GM19397 (cell line): ENCODE data around the gene PKMYT1.
"Not testable (repeated sequence)": the region's sequence is repeated elsewhere in the genome, so short reads cannot be mapped to it uniquely, and the experiment has no call there.

Experiments
- ATAC-seq: cut with Tn5 transposase; IDR thresholded peaks from one replicate; pipeline ENCODE4 v1.9.1; 2021; ENCODE audit warnings: mild to moderate bottlenecking, moderate library complexity; ENCODE audit not compliant: unreplicated experiment

The PKMYT1 gene

DNA sequence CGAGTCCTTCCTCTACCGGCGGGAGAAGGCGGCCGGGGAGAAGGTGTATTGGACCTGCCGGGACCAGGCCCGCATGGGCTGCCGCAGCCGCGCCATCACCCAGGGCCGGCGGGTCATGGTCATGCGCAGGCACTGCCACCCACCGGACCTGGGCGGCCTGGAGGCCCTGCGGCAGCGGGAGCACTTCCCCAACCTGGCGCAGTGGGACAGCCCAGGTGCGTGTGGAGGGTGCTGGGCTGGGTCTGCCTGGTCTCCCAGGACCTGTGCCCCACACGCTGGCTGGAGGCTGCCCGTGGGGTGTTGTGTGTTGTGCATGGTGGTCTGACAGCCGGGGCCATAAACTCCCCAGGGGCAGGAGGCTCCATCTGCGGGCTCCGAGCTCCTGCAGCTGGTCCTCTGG is 43.1 kb downstream of the PKMYT1 start:
- ATAC-seq: no peak

DNA sequence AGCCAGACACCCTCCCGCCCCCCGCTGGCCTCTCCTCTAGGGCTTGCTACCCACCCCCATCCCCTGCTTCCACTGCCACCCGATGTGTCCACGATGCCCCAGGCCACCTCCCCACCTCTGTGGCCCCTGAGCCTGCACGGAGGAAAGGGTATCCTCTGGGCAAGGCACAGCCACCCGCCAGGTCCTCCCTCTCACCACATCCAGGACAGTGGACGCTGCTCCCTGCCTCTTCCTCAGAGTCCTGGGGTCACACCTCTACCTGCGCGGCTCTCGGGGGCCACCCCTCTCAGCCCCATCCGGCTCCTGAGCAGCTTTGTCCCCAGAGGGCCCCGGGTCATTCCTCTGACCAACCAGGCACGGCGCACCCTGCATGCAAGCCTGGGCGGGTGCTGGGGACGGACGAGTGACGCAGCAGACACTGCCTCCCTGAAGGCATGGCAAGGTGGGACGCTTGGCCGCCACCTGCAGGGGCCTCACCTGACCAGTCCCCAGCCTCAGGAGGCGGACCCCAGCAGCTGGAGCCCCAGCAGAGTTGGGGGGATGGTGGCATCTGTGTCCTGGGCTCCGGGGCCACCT is 43.7 kb downstream of the PKMYT1 start:
- ATAC-seq: no peak

DNA sequence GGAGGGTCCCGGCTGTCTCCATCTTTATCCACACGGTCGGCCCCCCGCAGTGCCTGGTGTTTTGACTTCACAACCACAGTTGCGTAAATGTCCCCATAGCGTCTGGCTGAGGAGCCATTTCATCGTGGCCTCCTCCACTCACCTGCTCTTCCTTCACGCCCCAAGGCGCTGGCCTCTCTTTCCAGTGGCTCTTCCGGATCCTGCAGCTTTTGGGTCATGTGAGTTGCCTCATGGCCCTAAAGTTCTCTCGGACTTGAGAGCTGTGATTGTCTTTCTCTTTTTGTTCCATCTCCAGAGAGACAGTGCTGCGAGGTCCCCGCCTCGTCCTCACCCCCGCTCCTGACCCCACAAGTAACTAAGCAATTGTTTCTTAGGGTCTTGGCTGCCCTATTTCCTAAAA is 45.8 kb downstream of the PKMYT1 start:
- no peak for ATAC-seq

DNA sequence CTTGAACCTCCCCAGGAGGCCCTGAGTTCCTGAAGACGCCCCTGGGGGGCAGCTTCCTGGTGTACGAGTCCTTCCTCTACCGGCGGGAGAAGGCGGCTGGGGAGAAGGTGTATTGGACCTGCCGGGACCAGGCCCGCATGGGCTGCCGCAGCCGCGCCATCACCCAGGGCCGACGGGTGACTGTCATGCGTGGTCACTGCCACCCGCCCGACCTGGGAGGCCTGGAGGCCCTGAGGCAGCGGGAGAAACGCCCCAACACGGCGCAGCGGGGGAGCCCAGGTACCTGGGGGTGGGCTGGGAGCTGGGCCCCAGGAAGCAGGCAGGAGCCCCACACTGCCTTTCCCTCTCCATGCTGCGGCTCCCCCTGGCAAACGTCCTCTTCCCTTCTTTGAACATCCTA is 46.5 kb downstream of the PKMYT1 start:
- no peak for ATAC-seq

DNA sequence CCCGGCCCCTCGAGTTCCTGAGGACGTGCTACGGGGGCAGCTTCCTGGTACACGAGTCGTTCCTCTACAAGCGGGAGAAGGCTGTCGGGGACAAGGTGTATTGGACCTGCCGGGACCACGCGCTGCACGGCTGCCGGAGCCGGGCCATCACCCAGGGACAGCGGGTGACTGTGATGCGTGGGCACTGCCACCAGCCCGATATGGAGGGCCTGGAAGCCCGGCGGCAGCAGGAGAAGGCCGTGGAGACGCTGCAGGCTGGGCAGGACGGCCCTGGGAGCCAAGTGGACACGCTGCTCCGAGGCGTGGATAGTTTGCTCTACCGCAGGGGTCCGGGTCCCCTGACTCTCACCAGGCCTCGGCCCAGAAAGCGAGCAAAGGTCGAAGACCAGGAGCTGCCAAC is 47.1 kb downstream of the PKMYT1 start:
- no peak for ATAC-seq

DNA sequence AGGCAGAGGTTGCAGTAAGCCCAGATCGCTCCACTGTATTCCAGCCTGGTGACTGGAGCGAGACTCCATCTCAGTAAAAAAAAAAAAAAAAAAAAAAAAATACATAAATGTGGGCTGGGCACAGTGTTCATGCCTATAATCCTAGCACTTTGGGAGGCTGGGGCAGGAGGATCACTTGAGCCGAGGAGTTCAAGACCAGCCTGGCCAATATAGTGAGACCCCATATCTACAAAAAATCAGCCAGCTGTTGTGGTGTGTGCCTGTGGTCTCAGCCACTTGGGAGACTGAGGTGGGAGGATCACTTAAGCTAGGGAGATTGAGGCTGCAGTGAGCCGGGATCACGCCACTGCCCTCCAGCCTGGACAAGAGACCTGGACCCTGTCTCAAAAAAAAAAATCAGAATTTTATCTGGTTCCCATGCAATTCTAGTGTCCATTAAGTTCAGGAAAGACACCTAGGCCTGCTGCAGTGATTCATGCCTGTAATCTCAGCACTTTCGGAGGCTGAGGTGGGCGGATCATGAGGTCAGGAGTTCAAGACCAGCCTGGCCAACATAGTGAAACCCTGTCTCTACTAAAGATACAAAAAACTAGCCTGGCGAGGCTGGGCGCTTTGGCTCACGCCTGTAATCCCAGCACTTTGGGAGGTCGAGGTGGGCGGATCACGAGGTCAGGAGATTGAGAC is 48.9 kb downstream of the PKMYT1 start:
- ATAC-seq: not testable (repeated sequence)

DNA sequence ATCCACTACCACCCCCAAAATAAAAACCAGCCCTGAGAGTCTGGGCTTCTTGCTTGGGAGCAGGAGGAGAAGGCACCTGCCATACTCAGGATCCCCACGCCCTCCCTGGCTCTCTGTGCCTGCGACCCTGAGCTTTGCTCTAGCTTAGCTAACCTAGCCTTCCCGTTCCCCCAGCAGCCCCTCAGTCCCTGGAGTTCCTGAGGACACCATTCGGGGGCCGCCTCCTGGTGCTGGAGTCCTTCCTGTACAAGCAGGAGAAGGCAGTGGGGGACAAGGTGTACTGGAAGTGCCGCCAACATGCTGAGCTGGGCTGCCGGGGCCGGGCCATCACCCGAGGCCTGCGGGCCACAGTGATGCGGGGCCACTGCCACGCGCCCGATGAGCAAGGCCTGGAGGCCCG is 50.0 kb downstream of the PKMYT1 start:
- no peak for ATAC-seq

DNA sequence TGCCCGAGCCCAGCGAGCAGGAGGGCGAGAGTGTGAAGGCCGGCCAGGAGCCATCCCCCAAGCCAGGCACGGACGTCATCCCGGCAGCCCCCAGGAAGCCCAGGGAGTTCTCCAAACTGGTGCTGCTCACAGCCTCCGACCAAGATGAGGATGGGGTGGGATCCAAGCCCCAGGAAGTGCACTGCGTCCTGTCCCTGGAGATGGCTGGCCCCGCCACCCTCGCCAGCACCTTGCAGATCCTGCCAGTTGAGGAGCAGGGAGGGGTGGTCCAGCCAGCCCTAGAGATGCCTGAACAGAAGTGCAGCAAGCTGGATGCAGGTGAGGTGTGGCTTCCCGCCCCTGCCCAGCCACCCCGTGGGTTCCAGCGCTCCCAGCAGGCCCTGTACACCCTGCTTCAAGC is 50.6 kb downstream of the PKMYT1 start:
- no peak for ATAC-seq

DNA sequence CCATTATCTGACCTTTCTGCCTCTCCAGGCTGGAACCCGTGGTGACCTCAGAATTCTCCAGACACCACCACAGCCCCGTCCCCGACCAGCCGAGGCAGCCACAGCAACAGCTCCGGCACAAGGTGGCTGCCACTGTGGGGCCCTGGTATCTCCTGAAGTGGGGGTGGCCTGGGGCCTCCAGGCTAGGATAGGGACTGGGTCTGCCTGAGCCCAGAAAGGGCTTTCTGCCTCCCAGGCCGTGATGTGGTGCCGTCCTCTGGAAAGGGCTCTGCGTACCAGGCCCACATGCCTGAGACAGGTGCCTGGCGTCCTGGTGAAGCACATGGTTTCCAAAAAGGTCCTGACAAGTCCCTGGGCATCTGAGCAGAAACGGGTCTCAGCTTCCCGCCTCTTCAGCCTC is 51.5 kb downstream of the PKMYT1 start:
- ATAC-seq: no peak

DNA sequence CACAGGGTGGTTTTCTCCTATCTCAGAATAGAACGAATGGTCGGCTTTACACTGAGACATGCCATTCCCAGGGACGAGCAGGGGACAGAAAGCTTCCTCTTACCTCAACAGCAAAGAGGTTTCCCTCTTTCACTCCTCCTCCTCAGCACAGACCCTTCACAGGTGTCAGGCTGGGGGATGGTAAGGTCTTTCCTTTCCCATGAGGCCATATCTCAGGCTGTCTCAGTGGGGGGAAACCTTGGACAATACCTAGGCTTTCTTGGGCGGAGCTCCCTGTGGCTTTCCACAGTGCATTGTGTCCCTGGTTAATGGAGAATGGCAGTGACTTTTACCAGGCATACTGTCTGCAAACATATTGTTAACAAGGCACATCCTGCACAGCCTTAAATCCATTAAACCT is 52.1 kb downstream of the PKMYT1 start:
- ATAC-seq: not testable (repeated sequence)

DNA sequence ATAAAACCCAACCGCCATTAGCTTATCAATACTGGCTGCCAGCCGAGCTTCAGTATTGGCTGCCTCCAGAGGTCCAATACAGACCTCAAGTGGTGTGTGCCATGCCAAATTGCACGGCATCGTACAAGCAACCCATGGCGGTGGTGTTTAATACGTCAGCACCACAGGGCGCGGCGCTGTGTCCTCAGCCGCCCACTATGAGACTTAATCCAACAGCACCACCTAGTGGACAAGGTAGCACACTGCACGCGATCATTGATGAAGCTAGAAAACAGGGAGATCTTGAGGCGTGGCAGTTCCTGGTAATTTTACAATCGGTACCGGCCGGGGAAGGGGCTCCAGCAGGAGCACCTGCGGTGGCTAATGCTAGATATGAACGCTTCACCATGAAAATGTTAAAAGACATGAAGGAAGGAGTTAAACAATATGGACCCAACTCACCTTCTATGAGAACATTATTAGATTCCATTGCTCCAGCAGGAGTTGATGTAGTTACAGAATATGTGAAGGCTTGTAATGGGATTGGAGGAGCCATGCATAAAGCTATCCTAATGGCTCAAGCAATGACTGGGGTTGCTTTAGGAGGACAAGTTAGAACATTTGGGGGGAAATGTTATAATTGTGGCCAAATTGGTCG is 53.1 kb downstream of the PKMYT1 start:
- no peak for ATAC-seq

DNA sequence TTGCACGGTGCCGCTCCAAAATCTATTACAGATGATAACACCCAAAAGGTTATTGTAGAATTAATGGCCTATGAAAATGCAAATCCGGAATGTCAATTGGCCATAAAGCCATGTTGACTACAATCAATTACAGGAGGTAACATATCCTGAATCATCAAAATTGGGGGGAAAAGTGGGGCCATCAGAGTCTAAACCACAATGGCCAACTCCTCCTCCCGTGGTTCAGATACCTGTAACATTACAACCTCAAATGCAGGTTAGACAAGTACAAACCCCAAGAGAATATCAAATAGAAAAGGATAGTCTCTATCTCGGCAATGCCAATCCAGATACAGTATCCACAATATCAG is 53.6 kb downstream of the PKMYT1 start:
- ATAC-seq: no peak

DNA sequence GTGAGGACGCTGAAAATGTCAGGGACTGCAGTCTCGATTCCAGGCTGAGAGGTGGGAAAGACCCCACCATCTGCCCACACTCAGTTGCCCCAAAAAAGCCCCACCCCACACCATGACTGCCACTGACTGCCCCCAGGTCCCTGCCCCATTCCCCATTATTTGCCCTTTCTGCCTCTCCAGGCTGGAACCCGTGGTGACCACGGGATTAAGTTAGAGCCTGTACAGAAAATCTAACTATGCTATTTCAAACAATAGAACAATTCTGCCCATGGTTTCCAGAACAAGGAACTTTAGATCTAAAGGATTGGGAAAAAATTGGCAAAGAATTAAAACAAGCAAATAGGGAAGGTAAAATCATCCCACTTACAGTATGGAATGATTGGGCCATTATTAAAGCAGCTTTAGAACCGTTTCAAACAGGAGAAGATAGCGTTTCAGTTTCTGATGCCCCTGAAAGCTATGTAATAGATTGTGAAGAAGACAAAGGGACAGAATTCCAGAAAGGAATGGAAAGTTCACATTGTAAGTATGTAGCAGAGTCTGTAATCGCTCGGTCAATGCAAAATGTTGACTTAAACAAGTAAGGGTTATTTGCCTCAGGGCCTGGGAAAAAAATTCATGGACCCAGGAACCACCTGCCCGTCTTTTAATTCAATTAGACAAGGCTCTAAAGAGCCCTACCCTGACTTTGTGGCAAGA is 54.1 kb downstream of the PKMYT1 start:
- no peak for ATAC-seq

DNA sequence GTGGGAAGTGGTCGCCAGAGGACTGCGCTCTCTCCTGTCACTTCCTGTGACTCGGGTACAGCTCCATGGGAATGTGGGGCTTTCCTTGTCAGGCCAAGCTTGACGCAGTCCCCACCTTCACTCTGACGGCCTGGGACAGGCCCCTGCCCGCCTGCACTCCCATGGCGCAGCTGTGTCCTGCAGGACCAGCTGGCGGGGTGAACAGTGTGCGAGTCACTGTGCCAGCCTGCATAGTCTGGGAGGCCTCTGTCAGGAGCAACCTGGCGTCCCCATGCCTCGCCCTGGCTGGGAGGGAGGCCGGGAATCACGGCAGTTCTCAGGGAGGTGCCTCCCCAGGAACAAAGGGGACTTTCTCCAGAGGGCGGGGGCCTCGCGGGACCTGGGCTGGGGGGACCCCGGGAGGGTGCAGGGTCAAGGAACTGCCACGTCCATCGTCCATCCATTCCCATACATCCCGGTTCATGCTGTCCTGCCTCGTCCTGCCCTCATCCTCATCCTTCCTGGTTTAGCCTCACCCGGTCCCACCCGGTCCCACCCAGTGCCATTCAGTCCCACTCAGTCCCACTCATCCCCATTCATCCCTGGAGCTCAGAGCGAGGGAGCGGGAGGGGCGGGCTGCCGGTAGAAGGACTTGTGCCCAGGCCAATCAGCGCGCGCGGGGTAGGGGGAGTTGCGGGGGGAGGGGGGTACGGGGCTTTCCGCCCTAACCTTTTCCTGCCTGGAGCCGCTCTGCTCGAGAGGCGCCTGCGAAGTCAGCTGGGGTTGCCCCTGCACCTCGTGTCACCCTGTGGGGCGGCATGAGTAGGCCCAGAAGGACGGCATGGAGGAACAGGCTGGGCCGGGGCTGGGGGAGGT is 55.1 kb downstream of the PKMYT1 start:
- ATAC-seq: no peak

DNA sequence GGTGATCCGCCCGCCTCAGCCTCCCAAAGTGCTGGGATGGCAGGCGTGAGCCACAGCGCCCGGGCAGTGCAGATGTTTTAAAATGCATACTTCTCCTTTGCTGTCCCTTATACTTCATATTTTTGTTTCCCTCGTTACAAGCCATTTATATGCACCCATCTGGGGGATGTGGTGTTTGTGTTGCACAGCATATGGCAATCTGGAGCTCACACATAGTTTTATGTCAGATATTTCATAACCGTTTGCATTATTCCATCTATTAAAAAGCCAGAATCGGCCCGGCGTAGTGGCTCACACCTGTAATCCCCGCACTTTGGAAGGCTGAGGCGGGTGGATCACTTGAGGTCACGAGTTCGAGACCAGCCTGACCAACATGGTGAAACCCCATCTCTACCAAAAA is 56.8 kb downstream of the PKMYT1 start:
- ATAC-seq: no peak
